ENCODE results near the gene ARHGAP15.
A peak's percentile ranks its signal among the peaks of the same experiment; 100 is the strongest.

- TF ChIP-seq CTCF (IDR thresholded peaks at IDR 0.05; ENCODE audit: poor library complexity, severe bottlenecking) (peak; percentile 90), EZH2 (IDR thresholded peaks at IDR 0.05; ENCODE audit: borderline replicate concordance, insufficient read depth, low read length, poor library complexity, severe bottlenecking) (no peak), POLR2AphosphoS5 (IDR thresholded peaks at IDR 0.05) (no peak), TAF1 (IDR thresholded peaks at IDR 0.05; ENCODE audit: low read depth) (no peak), RAD21 (conservative IDR thresholded peaks at IDR 0.05) (peak; percentile 92), SMC3 (conservative IDR thresholded peaks at IDR 0.05; ENCODE audit: poor library complexity) (peak; percentile 89)
Measured at GRCh38 chr2:143162123-143162837, 33.1 kb downstream of the ARHGAP15 start.
